Measurements from ENCODE around the gene PHF1.

- TF ChIP-seq POLR2A (IDR thresholded peaks at IDR 0.05; ENCODE audit: low read depth, low read length) (no peak), POU2F2 (IDR thresholded peaks at IDR 0.05; ENCODE audit: low read depth, low read length) (no peak), POLR2AphosphoS5 (IDR thresholded peaks at IDR 0.05; ENCODE audit: low read depth, low read length) (no peak), TAF1 (IDR thresholded peaks at IDR 0.05; ENCODE audit: low read depth, low read length) (no peak), SPI1 (IDR thresholded peaks at IDR 0.05; ENCODE audit: low read depth, low read length) (no peak)
Measured at GRCh38 chr6:33432546-33432945, 21.7 kb downstream of the PHF1 start.
